NCI-H1436 (cell line): Measurements from ENCODE around the gene SLC33A1.
A peak's percentile ranks its signal among the peaks of the same experiment; 100 is the strongest.
"Not testable (repeated sequence)": the region's sequence is repeated elsewhere in the genome, so short reads cannot be mapped to it uniquely, and the experiment has no call there.

ENCODE experiments used
- DNase-seq: peaks from one replicate; lab custom pipeline; 2025; lab: John Stamatoyannopoulos, UW

SLC33A1 gene

GRCh38 chr3:155861476-155862183 lies 7.4 kb upstream of the SLC33A1 start:
- no peak for DNase-seq

GRCh38 chr3:155860424-155860823 lies 6.2 kb upstream of the SLC33A1 start:
- DNase-seq: not testable (repeated sequence)

GRCh38 chr3:155859859-155860258 lies 5.6 kb upstream of the SLC33A1 start:
- DNase-seq: no peak

GRCh38 chr3:155853214-155854140 lies 750 bp downstream of the SLC33A1 start:
- DNase-seq: no peak

GRCh38 chr3:155852341-155852740 lies 1.9 kb downstream of the SLC33A1 start:
- DNase-seq: no peak

- not testable (repeated sequence) for DNase-seq
Measured at GRCh38 chr3:155849404-155849803, 4.8 kb downstream of the SLC33A1 start.

- no peak for DNase-seq
Measured at GRCh38 chr3:155847993-155848392, 6.2 kb downstream of the SLC33A1 start.

- no peak for DNase-seq
Measured at GRCh38 chr3:155846119-155846518, 8.1 kb downstream of the SLC33A1 start.

GRCh38 chr3:155843569-155843968 lies 10.7 kb downstream of the SLC33A1 start:
- no peak for DNase-seq

- no peak for DNase-seq
Measured at GRCh38 chr3:155835341-155836071, 18.7 kb downstream of the SLC33A1 start.

GRCh38 chr3:155828490-155829098 lies 25.6 kb downstream of the SLC33A1 start:
- not testable (repeated sequence) for DNase-seq

GRCh38 chr3:155815030-155815545 lies 39.1 kb downstream of the SLC33A1 start:
- no peak for DNase-seq

- not testable (repeated sequence) for DNase-seq
Measured at GRCh38 chr3:155813224-155813623, 41.0 kb downstream of the SLC33A1 start.

- no peak for DNase-seq
Measured at GRCh38 chr3:155809181-155809580, 45.0 kb downstream of the SLC33A1 start.

- DNase-seq: no peak
Measured at GRCh38 chr3:155807823-155808222, 46.4 kb downstream of the SLC33A1 start.

- DNase-seq: peak; percentile 77
Measured at GRCh38 chr3:155805802-155806618, 48.2 kb downstream of the SLC33A1 start, which contains the start of gene C3orf33. Gene C3orf33, minus strand, starts transcription at chr3:155806278. Its CDS starts 26 bp downstream, at chr3:155806252.

- DNase-seq: peak; percentile 39
Measured at GRCh38 chr3:155805204-155805801, 48.9 kb downstream of the SLC33A1 start.

- no peak for DNase-seq
Measured at GRCh38 chr3:155804323-155804722, 49.9 kb downstream of the SLC33A1 start.

GRCh38 chr3:155792532-155792931 lies 61.7 kb downstream of the SLC33A1 start:
- DNase-seq: no peak

GRCh38 chr3:155791190-155791589 lies 63.0 kb downstream of the SLC33A1 start:
- DNase-seq: no peak
